Breast epithelium (tissue), 4 donors: ENCODE results near the gene IDH1. TPM values are rescaled to one million over a fixed set of nuclear protein-coding genes. Genes with fewer than 3 reads are reported as not detected.

Experiments
- DNase-seq, 2 donors: peaks; one replicate each; pipeline ENCODE4 v3.0.0-alpha.2; 2019; ENCODE audit warnings: low spot score in 2 of 2
- H3K27ac ChIP-seq, 2 donors: fragments of 200-600 bp; sonication (generic) in 1 of 2; one replicate each; pipeline ENCODE4 v1.5.1; 2016 to 2019; ENCODE audit warnings: mild to moderate bottlenecking in 1 of 2
- H3K27me3 ChIP-seq, 2 donors: fragments of 200-600 bp; sonication (generic) in 1 of 2; one replicate each; pipeline versions ENCODE4 v1.5.1 to v1.6.0; 2017 to 2019; ENCODE audit warnings: control low read depth in 1 of 2, mild to moderate bottlenecking in 1 of 2
- H3K36me3 ChIP-seq: fragments of 200-600 bp; one replicate; pipeline ENCODE4 v1.5.1; 2019
- H3K4me1 ChIP-seq, 2 donors: fragments of 200-600 bp; sonication (generic); one replicate each; pipeline ENCODE4 v1.5.1; 2016 to 2019; ENCODE audit warnings: control low read depth in 1 of 2
- H3K4me3 ChIP-seq, 3 donors: fragments of 200-600 bp; sonication (generic); 1 replicate in 2 of 3; 2 replicates in 1 of 3; pipeline ENCODE4 v1.5.1; 2016 to 2019; ENCODE audit warnings: mild to moderate bottlenecking in 3 of 3, moderate library complexity in 2 of 3
- H3K9me3 ChIP-seq, 2 donors: fragments of 200-600 bp; sonication (generic) in 1 of 2; one replicate each; pipeline ENCODE4 v1.5.1; 2016 to 2019; ENCODE audit warnings: control low read depth in 1 of 2
- CTCF ChIP-seq, 3 donors: fragments of 450-650 bp; IDR thresholded peaks; one replicate each; pipeline ENCODE4 v1.5.1; 2016 to 2017; ENCODE audit warnings: antibody characterized with exemption in 3 of 3, mild to moderate bottlenecking in 3 of 3, moderate library complexity in 3 of 3
- POLR2A ChIP-seq: fragments of 450-650 bp; IDR thresholded peaks from one replicate; pipeline ENCODE4 v1.6.1; 2016; ENCODE audit warnings: antibody characterized with exemption, mild to moderate bottlenecking, moderate library complexity
- POLR2AphosphoS5 ChIP-seq, 3 donors: sonication (generic); formaldehyde crosslinking; IDR thresholded peaks; one replicate each; pipeline ENCODE4 v1.6.1; 2017; ENCODE audit warnings: antibody characterized with exemption in 3 of 3
- intact Hi-C: fragments of 100-400 bp; cut with DNase I; formaldehyde crosslinking; loops from one replicate; pipeline ENCODE4 v1.15.1; 2023; ENCODE audit warnings: low total_unique reads
- total RNA-seq, 3 donors: library from RNA; depleted of rRNA; stranded (reverse); fragments of >200 nt; gene quantifications; one replicate each; pipeline ENCODE4 v1.1.0, GENCODE V29; 2016

Gene IDH1
- total RNA-seq, 3 donors from 2014 or later, result 80.3 to 333 (median 94.5) TPM

DNA sequence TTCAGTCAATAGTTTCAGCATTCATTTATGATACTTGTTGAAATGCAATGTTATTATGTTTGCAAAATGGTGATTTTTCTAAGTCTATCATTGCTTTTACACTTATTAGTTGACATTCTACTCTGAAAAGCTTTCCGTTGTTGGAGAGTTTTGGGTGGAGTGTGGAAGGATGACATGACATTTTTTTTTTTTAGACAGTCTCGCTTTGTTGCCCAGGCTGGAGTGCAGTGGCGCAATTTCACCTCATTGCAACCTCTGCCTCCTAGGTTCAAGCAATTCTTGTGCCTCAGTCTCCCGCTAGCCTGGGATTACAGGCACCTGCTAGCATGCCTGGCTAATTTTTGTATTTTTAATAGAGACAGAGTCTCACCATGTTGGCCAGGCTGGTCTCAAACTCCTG lies 41.0 kb upstream of the IDH1 start:
- no peaks in the 10 kb centered on the region for H3K27me3 ChIP-seq
- no peaks in the 10 kb centered on the region for H3K4me1 ChIP-seq
- H3K4me3 ChIP-seq, result no peak overlapping the region
- no peak for TF ChIP-seq POLR2AphosphoS5 (IDR thresholded peaks at IDR 0.05)
- no peak for TF ChIP-seq CTCF (IDR thresholded peaks at IDR 0.05)
- TF ChIP-seq POLR2A, result no peak
- H3K9me3 ChIP-seq, result peaks cover 0 to under 1% of the 10 kb centered on the region in 2 donors
- no peak overlapping the region for H3K27ac ChIP-seq
- intact Hi-C loops, result no loop called here
- H3K36me3 ChIP-seq, result peaks cover 3% of the 10 kb centered on the region
- no peak for DNase-seq

DNA sequence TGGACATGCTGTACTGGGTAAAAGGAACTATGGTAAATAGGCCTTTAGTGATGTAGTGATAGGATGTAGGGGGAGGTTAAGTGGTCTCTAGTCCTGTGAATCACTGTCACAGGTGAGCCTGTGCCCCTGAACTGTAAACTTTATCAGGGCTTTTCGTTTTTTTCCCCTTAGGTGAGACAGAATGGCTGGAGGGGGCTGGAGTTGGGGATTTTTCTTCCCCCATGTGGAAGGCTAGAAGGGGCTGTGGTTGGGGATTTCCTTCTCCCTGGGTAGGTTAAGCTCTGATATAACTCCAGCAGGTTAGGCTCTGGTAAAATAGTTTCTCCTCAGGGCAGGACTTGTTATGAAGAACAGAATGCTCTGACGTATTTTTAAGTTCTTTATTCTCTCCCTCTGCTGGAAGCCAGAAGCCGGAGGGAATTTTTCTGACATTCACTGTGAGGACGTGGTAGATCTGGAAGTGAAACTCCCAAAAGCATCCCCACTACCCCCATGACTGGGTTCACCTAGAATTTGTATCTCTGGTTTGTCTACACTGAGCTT lies 39.7 kb upstream of the IDH1 start:
- H3K27me3 ChIP-seq, result no peaks in the 10 kb centered on the region
- no peaks in the 10 kb centered on the region for H3K4me1 ChIP-seq
- peaks cover 10% of the 10 kb centered on the region for H3K36me3 ChIP-seq
- no peak for DNase-seq
- peaks cover 0 to 7% of the 10 kb centered on the region in 2 donors for H3K9me3 ChIP-seq
- intact Hi-C loops, result no loop called here
- no peak for TF ChIP-seq CTCF (IDR thresholded peaks at IDR 0.05)
- H3K27ac ChIP-seq, result no peak overlapping the region
- H3K4me3 ChIP-seq, result no peak overlapping the region

- Histone ChIP-seq H3K27ac (no peak overlapping the region), H3K36me3 (peaks cover 6% of the 10 kb centered on the region), H3K4me1 (no peaks in the 10 kb centered on the region), H3K27me3 (no peaks in the 10 kb centered on the region), H3K9me3 (peaks cover 0 to 7% of the 10 kb centered on the region in 2 donors), H3K4me3 (no peak overlapping the region)
- TF ChIP-seq POLR2A (no peak), POLR2AphosphoS5 (IDR thresholded peaks at IDR 0.05) (no peak), CTCF (IDR thresholded peaks at IDR 0.05) (no peak)
- intact Hi-C loops, result no loop called here
- no peak for DNase-seq
Measured at GRCh38 chr2:208285853-208286252, 31.0 kb upstream of the IDH1 start.

DNA sequence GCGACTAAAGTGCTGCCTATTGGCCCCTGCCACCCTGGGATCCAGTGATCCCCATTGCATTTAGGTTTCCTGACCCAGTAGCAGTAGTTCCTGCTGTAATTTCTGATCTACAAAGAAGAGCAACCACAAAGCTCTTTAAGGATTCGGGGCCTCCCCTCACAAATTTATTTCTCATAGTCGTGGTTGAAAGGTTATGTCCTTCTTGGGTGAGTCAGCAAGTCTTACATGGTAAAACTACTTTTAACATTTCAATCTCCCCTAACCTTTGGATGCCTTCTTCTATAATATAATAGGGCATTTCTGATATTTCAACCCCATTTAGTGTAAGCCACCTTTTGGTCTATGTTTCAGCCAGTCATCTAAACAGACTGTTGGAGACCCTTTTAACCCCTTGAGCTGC lies 26.1 kb upstream of the IDH1 start:
- Histone ChIP-seq H3K27ac (no peak overlapping the region), H3K4me1 (no peaks in the 10 kb centered on the region), H3K9me3 (no peaks in the 10 kb centered on the region), H3K4me3 (no peak overlapping the region), H3K36me3 (no peaks in the 10 kb centered on the region), H3K27me3 (no peaks in the 10 kb centered on the region)
- intact Hi-C loops, result no loop called here
- no peak for TF ChIP-seq POLR2A
- TF ChIP-seq POLR2AphosphoS5 (IDR thresholded peaks at IDR 0.05), result no peak
- TF ChIP-seq CTCF (IDR thresholded peaks at IDR 0.05), result no peak
- DNase-seq, result no peak

- Histone ChIP-seq H3K4me1 (no peaks in the 10 kb centered on the region), H3K27me3 (no peaks in the 10 kb centered on the region), H3K4me3 (no peak overlapping the region), H3K36me3 (no peaks in the 10 kb centered on the region), H3K27ac (no peak overlapping the region), H3K9me3 (no peaks in the 10 kb centered on the region)
- no peak for TF ChIP-seq CTCF (IDR thresholded peaks at IDR 0.05)
- no peak for TF ChIP-seq POLR2A
- TF ChIP-seq POLR2AphosphoS5 (IDR thresholded peaks at IDR 0.05), result no peak
- DNase-seq, result no peak
- intact Hi-C loops, result no loop called here
Measured at GRCh38 chr2:208280234-208280633, 25.4 kb upstream of the IDH1 start.
